Amygdala (tissue), 56 donors: ENCODE measurements around the gene MORN1.

Experiments used
- DNase-seq, 56 donors: peaks; one replicate each; lab custom pipeline; 2025; lab: John Stamatoyannopoulos, UW

MORN1 gene

GRCh38 chr1:2283371-2283990 is 107.9 kb downstream of the MORN1 start:
- DNase-seq = no peak

GRCh38 chr1:2282556-2283270 is 108.6 kb downstream of the MORN1 start:
- DNase-seq = no peak

- no peak for DNase-seq
These were observed 111.5 kb downstream of the MORN1 start for GRCh38 chr1:2279817-2280216.

DNA sequence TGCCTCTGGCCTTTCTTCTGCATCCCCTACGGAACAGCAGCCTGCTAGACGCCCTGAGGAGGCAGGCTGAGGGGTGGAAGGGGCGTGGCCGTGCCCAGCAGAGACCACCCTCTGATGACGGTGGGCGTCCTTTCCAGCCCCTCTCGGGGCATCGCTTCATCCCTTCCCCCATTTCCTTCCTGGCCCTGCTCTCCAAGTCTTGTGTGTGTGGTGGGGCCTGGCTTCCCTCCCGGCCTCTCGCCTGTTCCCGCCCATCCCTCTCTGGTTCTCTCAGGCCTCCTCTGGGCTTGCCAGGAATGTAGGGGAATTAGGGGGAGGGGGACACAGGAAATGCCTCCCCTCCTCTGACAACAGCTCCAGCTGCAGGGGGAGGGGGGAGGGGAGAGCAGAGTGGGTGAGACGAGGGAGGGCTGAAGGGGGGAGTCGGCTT is 112.1 kb downstream of the MORN1 start:
- DNase-seq = peak in 12 of 56 donors; percentile 27 to 51 (median 34)

DNA sequence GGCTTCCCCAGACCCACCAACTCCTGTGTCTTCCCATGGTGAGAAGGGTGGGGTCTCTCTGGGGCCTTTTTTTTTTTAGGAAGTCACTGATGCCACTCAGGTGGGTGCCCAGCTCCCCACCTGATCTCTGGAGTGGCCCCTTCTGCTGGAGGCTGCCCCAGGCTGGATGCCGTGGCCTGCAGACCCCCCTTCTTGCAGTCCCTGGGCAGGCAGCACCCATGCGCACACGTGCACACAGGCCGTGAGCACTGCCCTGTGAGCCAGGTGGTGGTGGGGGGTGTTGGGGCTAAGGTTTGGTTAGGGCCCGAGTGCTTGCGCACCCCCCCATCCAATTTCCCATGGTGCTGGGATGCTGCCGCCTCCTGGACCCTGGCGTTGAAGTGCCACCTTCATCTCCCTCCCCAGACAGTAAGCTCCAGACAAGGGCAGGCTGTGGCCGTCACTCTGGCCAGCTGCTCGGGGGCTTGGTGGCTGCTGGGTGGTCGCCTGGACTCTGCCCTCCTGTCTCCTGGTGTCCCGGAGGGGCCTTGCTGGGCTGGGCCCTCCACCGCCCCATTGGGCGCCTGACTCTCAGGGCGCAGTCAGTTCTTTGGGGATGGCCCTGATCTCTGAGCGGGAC is 112.7 kb downstream of the MORN1 start:
- no peak for DNase-seq

GRCh38 chr1:2277741-2278488 is 113.4 kb downstream of the MORN1 start:
- DNase-seq = no peak

- DNase-seq = no peak
These were observed 114.4 kb downstream of the MORN1 start for GRCh38 chr1:2276803-2277580.

DNA sequence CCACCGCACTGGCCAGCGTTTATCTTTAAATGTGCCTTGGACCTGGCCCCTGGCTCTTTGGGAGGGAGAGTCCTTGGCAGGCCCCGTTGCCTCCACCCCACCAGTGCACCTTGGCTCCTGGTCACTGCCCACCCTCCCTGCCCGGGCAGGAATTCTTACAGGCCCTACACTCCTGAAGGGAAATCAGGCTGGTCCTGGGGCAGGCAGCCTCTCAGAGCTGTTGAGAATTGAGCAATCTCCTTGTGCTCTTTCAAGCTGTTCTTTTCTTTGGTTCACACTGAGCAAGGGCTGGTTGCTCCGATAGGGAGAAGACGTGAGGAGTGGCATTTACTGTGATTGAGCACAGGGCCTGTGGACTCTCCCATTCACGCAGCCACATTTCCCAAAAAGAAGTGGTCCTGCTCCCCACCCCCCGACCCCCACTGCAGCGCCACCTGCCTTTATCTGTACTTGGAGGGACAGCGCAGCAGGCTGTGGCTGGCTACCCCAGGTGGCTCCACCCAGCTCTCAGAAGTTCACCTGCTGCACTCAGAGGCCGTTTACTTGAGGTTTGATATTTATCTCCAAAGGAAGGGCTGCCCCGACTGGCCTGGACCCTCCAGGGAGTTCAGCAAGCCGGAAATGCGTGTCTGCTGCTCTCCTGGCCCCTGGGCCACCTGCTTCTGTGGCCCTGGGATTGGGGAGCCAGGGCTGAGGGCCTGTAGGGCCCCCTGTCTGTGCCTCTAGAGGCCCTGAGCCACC is 115.4 kb downstream of the MORN1 start:
- no peak for DNase-seq

DNA sequence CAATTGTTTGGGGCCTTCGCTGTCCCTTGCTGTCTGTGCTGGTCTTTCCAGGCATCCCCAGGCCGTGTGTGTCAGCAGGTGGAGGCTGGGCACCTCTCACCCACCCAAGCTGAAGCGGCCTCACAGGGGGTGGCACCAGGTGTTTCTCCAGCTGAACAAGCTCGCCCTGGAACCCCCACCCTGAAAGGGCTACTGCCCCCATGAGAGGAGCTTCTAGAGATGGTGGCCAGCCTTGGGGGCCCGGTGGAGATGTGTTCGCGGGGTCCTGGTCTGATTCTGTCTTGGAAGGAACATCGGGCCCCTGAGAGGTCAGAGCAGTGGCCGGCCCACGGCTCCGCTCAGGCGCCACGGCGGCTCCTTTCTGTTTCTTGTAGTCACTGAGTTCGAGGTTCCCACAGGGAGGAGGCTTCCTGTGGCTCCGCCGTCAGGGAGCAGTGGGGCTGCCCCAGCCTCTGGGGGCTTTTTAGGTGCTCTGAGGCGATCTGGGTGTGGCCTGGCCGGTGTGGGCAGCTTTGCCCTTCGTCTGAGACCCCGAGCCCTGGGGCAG is 116.4 kb downstream of the MORN1 start:
- no peak for DNase-seq

DNA sequence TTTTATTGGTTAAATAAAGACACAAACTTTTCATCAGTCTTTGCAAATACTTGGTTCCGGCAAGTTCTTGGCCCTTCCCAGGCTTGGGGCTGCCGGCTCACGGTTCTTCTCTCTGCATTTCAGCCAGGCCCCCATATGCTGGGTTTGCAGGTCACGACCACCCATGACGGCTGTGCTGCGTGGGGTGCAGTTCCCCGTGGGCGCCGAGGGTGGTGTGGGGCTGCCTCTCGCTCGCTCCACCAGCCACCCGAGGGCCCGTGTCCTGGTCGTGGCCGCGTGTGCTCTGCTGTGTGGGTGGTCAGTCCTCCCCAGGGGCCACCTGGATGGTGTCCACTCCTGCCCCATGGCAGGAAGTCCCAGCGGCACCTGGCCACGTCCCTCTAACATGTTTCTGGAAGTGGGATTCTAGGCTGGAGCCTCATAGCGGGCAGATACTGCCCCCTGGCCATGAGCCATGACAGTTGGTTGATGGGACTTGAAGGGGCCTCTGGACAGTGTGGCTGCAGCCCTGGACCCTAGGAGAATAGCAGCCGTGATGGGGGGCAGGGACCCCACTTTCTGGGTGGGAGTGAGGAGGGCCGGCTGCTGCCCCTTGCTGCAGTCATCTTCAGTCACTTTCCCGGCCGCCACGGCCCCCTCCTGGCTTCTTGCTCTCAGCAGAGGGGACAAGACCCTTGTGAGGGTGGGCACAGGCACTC is 117.0 kb downstream of the MORN1 start:
- no peak for DNase-seq

DNA sequence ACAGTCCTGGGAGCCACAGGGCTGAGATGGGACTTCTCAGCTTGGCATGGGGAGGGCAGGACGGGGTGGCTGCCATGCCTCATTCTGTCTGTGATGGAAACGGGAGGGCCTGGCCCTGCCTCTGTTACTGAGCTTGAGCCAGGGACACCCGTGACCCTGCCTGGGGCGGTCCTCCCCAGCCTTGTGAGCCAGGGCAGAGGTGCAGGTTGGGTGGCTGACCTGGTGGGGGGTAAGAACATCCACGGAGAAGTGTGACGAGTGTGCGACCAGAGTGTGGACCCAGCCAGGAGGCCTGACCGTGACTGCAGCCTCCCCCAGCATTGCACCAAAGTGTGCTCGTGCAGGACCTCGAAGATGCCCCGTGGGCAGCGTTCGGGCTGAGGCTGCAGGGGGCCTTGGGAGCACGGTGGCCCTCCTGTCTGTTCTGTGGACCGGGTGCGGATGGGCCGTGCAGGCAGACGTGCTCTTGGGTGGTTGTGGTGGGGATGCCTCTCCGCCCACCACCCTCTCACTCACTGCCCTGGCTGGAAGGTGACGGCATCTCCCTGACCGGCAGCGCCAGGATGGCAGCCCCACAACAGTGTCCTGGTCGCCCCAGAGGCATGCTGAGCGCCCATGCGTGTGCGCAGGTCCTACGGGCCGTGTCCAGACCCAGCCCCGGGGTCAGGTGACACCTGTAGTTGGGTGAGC is 117.8 kb downstream of the MORN1 start:
- peak in 1 of 56 donors; percentile 28 for DNase-seq

DNA sequence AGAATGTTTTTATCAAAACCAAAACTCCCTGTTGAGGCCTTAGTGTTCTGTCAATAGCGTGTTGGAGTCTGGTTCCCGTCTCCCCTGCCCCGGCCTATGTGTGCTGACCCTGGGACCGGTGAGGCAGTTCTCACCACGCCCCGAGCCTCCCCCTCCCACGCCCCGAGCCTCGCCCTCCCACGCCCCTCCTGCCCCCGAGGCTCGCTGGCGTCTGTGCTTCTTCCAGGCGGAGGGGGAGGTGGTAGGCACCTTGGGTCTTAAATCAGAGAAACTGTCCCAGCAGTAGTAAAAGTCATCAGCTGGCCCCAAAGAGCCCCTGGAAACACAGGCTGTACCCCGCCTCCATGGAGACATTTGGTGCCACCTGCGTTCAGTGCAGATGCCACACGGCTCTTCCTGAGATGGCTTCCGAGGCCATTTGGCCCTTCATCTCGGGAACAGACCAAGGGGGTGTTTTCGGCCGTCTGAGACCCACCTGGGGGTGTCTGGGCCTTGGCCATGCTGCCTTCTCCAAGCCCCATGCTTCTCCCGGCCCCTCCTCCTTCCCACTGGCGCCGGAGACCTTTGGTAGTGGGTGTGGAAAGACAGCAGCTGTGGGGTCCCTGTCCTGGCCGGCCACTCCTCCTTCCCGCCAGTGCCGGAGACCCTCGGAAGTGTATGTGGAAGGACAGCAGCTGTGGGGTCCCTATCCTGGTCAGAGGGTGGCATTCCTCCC is 118.5 kb downstream of the MORN1 start:
- no peak for DNase-seq

DNA sequence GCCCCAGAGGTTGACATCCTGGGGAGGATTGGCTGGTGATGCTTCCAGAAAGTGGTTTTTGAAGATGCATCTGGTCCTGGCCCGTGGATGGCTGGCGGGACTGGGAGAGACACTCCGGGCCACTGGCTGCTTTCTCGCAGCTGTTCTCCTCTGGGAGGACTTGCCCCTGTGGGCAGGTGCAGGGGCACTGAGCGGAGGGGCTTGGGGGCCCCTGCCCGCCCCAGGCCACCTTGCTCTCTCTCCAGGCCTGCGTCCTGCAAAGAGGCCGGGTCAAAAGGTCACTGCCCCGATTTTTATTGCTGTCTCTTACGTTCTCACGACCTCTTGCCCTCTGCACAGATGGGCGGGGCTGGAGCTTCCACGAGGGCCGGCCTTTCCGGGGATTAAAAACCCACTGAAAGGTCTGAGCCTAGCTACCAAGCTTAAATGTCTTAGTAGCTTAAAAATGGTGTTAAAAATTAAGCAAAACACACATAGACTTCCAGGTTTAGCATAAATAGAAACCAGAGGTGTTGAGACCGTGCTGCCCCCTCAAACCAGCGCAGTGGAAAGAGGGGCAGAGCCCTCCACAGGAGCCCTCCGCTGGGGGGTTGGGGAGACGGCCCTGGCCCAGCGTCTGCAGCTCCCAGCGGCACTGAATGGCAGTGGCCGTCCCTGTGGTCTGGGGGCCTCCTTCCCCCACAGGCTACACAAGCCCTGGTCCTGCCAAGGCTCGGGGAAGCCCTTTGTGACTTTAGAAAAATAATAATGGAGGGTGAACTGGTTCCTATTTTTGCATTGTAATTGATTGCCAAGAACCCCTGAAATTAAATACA is 119.3 kb downstream of the MORN1 start:
- DNase-seq = no peak
